NCI-H187 treated with DMSO at 0.1 percent for 48 hours (cell line): ENCODE results near the gene TJP1.

ENCODE experiments used
- DNase-seq: peaks from one replicate; lab custom pipeline; 2025; lab: John Stamatoyannopoulos, UW

Gene TJP1

GRCh38 chr15:29822100-29822683 is at the start of gene TJP1:
TJP1 (minus strand) TSS chr15:29822468; CDS start chr15:29822028, 440 bp downstream.
- no peak for DNase-seq

- no peak for DNase-seq
Measured at GRCh38 chr15:29871401-29871800, 49.1 kb upstream of the TJP1 start.

GRCh38 chr15:29870495-29871151 is 48.4 kb upstream of the TJP1 start:
- DNase-seq: no peak

GRCh38 chr15:29867241-29868000 is 45.2 kb upstream of the TJP1 start:
- DNase-seq: no peak

GRCh38 chr15:29866337-29866736 is 44.1 kb upstream of the TJP1 start:
- DNase-seq: no peak

- DNase-seq: no peak
Measured at GRCh38 chr15:29864501-29864900, 42.2 kb upstream of the TJP1 start.

- DNase-seq: no peak
Measured at GRCh38 chr15:29863438-29863837, 41.2 kb upstream of the TJP1 start.

GRCh38 chr15:29862271-29862670 is 40.0 kb upstream of the TJP1 start:
- DNase-seq: no peak

- no peak for DNase-seq
Measured at GRCh38 chr15:29860872-29861271, 38.6 kb upstream of the TJP1 start.

GRCh38 chr15:29859973-29860715 is 37.9 kb upstream of the TJP1 start:
- no peak for DNase-seq

- DNase-seq: no peak
Measured at GRCh38 chr15:29859293-29859692, 37.0 kb upstream of the TJP1 start.

GRCh38 chr15:29857221-29857789 is 35.0 kb upstream of the TJP1 start:
- DNase-seq: no peak

GRCh38 chr15:29854413-29854812 is 32.1 kb upstream of the TJP1 start:
- DNase-seq: no peak

- DNase-seq: no peak
Measured at GRCh38 chr15:29853211-29853987, 31.1 kb upstream of the TJP1 start.

- DNase-seq: no peak
Measured at GRCh38 chr15:29852201-29852600, 29.9 kb upstream of the TJP1 start.

GRCh38 chr15:29849716-29850115 is 27.4 kb upstream of the TJP1 start:
- no peak for DNase-seq

GRCh38 chr15:29849218-29849617 is 26.9 kb upstream of the TJP1 start:
- no peak for DNase-seq

- no peak for DNase-seq
Measured at GRCh38 chr15:29844290-29844903, 22.1 kb upstream of the TJP1 start.

GRCh38 chr15:29842290-29842689 is 20.0 kb upstream of the TJP1 start:
- DNase-seq: no peak

- DNase-seq: no peak
Measured at GRCh38 chr15:29840926-29841325, 18.7 kb upstream of the TJP1 start.

GRCh38 chr15:29840054-29840453 is 17.8 kb upstream of the TJP1 start:
- DNase-seq: no peak
